Dermis microvascular lymphatic vessel endothelial cell (primary cell): ENCODE data around the gene MAD1L1. TPM values are rescaled to one million over a fixed set of nuclear protein-coding genes. Genes with fewer than 3 reads are reported as not detected.
"Not testable (repeated sequence)": the region's sequence is repeated elsewhere in the genome, so short reads cannot be mapped to it uniquely, and the experiment has no call there.

Experiments
- DNase-seq, 2 donors: peaks; one replicate each; pipeline versions ENCODE4 v3.0.0 to v3.0.0-alpha.2; 2010; ENCODE audit warnings: low read depth in 2 of 2
- total RNA-seq: library from RNA; depleted of rRNA; stranded (reverse); fragments of >200 nt; gene quantifications from 2 replicates; pipeline ENCODE4 v1.2.1, GENCODE V29; 2014

MAD1L1 gene
- total RNA-seq, 1 donor from 2014 or later = 41.1 TPM

DNA sequence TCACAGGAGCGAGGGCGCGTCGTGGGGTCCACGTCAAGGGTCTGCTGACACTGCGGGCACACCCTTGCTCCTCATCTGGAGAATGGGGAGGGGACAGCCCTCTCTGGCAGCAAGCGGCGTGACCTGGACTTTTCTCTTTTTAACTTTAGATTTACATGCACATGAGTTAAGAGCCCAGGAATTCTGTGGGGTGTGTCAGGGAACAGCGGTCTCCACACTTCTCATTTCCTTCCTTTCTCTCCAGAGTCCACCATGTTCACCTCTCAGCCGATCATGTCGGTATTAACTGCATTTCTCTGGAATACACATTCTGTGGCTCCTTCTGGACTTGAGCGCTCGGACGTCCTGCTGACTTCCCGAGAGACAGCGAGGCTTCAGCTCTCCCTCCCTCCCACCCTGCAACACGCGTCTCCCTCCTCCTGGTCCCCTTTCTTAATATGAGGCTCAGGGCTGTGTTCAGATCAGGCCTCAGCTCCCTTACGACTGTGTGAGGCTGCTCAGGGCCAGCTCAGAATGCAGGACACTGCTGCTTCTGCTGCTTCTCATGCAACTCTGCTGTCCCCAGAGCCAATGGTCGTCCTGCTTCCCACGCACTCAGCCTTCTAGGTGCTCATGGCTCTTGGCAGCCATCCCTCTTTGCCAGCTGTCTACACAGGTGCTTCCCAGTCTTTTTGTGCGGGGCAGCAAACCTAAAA is 301.3 kb downstream of the MAD1L1 start:
- DNase-seq = peak in 1 of 2 donors; percentile 33

DNA sequence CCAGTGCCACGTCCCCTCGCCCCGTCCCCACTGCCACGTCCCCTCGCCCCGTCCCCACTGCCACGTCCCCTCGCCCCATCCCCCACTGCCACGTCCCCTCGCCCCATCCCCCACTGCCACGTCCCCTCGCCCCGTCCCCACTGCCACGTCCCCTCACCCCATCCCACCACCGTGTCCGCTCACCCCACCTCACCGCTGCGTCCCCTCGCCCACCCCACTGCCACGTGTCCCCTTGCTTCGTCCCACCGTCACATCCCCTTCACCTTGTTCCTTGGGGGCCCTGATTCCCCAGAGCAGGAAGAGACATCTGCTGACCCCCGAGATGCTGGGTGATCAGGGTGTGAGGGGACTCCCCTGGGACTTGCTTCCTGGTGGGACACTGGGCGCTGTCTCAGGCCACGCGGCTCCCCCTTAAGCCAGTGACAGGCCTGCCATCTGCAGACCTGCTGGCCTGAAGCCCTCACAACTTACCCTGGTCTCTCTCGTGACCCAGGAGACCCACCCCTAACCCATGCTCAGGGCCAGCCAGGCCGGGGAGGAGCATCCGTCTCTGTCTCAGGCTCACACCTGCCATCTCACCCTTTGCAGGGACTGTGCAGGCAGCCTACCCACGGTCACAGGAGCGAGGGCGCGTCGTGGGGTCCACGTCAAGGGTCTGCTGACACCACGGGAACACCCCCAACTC is 302.2 kb downstream of the MAD1L1 start:
- no peak for DNase-seq

DNA sequence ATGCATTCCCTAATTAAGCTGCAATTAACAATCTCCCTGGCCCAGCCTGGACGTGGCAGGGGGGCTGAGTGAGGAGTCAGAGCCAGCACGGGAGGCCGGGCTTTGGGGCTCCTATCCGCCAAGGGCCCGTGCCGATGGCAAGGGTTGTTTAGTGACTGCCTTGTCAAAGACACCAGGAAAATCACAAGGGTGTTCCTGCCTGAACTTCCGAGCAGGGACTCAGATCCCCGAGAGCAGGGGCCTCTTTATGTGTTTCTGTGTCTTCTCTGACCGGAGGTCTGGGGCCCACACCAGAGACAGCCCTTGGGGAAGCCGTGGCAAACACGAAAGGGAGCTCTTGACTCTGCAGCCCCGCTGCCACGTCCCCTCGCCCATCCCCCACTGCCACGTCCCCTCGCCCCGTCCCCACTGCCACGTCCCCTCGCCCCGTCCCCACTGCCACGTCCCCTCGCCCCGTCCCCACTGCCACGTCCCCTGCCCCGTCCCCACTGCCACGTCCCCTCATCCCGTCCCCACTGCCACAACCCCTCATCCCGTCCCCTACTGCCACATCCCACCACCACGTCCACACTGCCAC is 303.3 kb downstream of the MAD1L1 start:
- not testable (repeated sequence) for DNase-seq

DNA sequence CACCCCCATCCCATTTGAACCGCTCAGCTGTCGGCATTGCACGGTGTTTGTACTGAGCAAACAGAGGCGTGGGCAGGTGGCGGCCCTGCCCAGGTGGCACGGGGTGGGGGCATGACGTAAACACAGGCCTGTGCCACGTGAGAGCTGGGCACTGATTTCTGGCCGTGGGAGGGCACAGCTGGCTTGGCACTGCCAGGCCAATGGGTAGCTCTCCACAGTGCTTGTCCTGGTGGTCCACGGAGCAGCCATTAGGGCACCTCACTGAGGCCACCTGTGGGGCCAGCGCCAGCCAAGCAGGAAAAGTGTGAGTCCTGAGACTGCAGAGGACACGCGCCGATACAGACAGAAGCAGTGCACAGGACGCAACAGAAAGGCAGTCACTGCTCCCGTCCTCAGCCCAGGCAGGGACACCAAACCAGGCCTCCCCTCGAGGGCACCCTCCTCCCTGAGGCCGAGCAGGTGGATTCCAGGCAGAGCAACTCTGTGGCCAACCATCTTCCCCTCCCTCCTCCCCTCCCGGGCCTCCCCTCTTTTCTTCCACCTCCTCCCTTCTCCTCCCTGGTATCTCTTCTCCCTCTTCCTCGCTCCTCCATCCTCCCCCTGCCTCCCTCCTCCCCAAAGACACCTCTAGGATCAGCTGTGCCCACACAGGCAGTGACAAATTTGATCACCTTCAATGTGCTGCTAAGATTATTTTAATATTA is 303.9 kb downstream of the MAD1L1 start:
- DNase-seq = no peak

DNA sequence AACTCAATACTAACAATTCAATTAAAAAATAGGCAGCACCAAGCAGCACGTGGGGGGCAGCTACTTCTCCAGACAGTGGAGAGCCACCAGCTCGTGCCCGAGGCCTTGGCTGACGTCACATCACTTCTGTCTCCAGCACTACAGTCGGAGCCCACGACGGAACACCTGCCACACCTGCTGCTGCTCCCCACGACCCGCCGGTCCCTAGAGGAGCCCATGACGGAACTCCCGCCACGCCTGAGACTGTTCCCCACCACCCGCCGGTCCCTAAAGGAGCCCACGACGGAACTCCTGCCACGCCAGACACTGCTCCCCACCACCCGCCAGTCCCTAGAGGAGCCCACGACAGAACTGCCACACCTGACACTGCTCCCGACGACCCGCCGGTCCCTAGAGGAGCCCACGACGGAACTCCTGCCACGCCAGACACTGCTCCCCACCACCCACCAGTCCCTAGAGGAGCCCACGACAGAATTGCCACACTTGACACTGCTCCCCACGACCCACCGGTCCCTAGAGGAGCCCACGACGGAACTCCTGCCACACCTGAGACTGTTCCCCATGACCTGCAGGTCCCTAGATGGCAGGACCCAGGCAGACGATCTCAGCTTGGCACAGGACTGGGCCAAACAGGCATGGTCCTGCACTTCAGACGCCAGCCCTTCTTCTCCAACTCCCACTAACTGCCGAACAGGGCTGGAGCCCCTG is 304.7 kb downstream of the MAD1L1 start:
- DNase-seq = no peak

DNA sequence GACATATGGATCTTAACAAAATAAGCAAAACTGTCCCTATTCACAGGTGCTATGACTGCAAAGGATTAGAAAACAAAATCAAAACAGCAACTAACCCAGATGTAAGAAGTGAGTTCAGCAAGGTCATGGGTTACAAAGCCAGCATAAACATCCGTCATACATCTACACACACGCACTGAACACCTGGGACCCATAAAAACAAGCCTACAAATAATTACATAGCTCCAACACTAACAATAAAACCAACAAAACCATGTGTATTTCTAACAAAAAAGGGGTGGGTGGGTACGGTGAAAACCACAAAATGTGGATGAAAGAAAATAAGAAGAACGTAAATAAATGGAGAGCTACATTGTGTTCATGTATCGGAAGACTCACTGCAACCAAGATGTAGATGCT is 305.8 kb downstream of the MAD1L1 start:
- DNase-seq = peak; percentile 12 to 17

DNA sequence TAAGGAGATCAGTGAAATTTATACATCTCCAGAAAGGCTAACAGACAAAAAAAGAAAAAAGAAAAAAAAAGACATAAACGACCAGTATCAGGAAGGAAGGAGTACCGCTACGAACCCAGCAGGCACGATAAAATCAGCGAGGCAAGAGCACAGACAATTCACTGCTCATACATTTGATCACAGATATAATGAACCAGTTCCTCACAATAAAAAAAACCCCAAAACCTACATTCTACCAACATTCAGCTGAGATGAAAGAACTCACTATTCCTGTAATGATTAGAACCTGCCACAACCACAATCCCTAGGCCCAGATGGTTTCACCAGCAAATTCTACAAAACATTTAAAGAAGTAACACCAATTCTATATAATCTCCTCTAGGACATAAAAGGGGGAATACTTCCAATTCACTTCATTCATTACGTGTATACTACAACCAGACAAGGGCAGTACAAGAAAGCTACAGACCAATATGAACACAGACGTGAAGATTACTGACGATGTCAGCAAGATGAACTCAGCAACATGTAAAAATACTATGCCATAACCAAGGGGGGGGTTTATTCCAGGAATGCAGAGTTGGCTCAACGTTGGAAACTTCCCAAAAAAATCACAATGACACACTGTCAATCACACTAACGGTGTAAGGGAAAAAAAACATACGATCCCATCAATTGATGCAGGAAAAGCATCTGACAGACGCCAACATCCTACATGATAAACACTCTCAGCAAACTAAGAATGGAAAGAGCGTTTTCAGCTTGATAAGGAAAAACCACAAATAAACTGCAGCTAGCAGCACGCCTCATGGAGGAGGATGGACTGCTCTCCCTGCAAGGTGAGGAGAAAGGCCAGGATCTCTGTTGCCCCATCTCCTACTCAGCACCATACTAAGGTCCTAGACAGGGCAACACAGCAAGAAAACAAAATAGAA is 306.5 kb downstream of the MAD1L1 start:
- DNase-seq = peak in 1 of 2 donors; percentile 34

DNA sequence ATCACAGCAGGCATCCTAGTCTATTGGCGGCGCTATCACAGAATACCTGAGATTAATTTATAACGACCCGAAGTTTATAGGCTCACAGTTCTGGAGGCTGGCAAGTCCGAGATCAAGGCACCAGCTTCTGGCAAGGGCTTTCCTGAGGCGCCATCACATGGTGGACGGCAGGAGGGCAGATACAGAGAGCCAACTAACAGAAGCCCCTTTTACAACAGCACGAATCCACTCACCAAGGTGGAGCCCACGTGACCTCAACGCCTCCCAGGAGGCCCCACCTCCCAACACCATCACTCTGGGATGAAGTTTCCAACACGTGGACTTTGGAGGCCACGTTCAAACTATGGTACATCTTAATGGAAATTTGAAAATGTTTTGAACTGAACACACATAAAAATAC is 307.4 kb downstream of the MAD1L1 start:
- no peak for DNase-seq

DNA sequence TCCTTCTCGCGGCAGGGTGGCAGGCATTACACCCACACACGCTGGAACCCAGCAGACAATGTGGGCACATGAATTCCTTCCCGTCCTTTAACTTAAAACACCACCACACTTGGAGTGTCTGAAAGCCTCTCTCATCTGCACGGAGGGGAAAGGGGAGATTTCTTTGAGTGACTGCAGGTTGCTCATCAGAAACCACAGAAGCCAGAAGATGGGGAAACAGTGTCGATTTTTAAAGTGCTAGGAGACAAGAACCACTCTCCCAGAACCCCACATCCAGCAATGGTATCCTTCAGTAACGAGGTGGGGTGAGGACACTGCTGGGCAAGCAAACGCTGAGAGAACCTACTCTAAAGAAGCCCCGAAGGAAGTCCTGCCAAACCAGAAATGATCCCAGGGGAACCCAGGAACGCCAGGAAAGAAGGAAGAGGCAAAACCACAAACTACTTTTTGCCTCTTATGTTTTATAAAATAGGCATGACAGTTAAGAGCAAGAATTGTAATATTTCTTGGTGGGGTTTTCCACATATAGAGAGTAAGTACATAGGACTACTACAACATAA is 308.4 kb downstream of the MAD1L1 start:
- no peak for DNase-seq

DNA sequence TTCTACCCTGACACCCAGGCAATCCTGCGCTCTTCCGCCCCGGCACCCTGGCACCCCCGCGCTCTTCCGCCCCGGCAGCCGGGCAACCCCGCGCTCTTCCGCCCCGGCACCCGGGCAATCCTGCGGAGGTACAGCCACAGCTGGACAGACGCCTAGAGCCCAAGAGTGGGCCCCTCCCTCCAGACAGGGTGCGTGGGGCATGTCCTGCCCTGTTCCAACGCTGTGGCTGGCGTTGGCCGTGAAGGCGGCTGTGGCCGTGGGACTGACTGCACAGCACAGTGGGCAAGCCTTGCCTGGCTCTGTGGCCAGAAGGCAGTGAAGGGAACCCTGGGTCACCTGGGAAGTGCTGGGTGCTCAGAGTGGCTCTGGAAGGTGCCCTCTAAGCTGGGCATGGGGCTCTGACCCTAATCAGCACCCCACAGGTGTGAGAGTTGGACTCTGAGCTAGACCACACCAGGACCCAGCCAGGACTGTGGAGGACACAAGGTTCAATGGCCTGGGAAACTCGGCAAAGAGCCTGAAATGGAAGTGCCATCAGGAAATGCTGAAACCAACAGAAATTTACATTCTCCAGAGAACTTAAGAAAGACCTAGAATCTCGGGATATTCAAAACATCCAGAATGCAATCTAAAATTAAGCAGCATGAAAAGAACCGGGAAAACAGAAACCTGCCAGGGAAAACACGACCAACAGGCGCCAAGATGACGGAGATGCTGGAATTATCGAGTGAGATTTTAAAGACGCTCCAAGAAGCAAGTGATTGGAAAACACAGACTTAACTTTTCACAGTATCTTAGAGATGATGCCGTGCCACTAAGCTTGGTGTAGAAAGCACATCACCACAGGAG is 309.1 kb downstream of the MAD1L1 start:
- DNase-seq = no peak

DNA sequence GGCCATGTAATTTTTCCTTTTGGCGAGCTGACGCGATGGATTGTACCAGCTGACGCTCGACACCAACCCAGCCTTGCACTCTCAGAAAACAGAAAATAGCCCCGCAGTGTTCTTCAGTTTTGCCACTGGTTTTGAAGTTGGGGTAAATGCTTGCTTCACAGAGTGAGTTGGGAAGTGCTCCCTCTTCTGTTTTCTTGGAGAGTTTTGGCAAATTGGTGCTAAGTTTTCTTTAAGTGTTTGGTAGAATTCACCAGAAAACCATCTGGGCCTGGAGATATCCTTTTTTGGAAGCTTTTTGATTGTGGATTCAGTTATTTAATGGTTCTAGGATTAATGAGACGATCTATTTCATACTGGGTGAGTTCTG is 309.9 kb downstream of the MAD1L1 start:
- no peak for DNase-seq

DNA sequence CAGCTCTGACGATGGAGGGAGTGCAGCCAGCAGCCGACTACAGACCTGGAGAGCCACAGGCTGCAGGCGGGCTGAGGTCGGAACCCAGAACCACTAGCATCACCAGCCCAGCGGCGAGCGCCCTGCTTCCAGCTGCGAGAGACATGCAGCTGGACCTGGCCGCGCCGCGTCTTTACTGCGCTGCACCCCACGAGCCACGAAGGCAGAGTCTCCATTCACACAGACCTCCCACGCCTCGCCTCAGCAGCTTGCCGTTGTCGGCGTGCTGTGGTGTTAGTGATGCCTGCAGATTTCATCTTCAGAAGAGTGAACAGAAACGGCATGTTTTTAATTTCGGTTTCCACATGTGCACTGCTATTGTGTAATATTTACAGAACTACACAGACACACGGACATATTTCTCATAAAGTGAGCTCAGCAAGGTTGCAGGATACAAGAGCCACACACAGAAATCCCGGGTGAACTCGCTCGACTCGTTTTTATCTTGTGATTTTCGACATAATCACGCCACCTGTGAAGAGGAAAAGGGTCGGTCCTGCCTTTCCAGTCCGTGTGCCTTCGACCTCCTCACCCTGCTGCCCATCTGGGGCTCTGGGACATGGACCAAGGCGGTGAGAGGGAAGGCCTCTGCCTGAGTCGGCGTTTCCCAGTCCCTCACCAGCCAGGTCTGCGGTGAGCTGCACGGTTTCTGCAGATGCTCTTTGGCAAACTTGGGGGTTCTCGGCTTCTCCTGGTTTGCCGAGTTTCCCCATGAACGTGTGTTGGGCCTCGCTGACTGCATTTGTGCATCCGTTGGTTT is 310.5 kb downstream of the MAD1L1 start:
- DNase-seq = no peak

DNA sequence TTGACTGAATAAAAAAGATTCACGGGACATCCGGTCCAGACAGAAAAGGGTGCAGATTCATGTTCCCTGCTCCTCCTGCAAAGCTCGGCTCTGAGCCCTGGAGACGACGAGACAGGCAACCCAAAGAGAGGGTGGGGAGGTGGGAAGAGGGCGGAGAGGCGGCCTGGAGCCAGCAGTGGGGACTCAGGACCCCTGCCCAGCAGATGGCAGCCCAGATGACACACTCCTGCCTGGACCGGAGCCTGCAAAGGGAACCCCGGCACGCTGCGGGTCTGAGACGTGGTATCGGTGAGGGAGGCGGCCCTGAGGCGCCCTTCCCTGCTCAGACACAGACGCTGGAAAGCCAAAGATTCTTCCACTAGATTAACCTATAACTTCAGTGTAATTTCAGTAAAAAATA is 311.9 kb downstream of the MAD1L1 start:
- no peak for DNase-seq

DNA sequence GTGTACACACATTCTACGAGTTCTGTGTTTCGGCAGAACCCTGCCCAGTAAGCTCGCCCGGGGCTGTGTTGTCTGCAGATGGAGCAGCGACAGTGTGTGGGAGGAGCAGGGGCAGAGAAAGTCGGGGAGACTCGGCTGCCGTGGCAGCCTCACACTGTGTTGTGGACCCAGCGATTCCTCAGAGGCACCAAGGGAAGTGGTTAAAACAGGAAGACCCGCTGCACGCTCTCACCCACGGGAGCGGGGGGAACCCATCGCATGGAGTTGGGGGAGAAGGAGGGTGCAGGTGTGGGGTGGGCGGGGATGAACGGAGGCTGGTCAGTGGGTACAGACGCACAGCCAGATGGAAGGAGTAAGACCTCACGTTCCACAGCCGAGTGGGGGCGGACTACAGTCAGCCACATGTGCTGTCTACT is 312.5 kb downstream of the MAD1L1 start:
- no peak for DNase-seq

DNA sequence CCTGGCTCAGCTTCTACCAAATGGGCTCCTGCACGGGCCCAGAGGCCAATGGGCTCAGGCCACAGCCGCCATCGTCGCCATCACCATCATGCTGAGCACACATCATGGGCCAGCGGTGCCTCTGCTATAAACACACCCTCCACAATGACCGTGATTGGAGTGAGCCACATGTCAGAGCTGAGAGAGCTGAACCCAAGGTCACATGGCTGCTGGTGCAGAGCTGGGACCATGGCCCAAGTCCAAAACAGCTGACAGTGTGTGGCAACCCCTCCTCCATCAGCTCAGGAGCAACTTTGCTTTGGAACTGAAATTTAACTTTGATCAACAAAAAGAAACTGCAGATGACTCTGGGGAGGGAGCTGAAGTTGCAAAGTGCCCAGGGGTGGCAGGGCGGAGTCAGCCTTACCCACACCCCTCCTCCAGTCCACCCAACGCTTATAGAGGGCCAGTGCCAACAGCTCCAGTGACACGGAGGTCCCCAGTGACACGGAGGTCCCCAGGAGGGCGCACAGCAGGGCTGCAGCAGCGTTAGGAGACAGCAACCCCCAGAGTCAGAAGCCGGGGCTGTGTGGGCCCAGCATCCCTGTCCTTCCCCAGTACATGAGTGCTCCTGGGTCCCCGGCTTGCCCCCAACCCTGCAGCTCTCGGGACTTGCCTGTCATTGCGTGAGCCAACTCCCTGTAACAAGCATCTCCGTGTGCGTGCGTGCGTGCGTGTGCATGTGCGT is 313.0 kb downstream of the MAD1L1 start:
- peak in 1 of 2 donors; percentile 26 for DNase-seq

DNA sequence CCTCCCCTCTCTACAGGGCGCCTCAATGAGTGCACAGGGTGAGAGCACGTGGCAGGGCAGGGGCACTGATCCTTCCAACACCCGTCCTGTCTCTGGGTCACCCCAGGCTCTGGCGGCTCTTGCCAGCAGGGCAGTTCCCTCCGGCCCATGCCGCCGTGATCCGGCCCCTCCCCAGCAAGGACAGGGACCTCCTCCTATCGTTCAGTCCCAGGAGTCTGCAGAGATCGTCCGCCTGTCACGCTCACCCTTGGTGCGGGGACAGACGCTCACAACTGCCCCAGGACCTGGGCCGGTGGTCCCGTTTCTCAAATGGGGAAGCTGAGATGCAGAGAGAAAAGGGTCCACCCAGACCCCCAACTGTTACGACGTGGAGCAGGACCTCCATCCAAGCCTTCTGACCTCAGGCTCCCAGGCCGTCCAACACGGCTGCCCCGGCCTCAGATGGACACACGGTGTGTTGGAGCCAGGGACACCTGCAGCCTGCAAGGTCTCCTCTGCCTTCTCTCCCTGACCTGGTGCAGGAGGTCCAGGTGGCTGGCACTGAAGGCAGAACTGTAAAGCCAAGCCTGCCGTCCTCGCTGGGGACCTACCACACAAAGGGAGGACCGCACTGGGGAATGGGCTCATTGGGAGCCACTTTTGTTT is 313.7 kb downstream of the MAD1L1 start:
- no peak for DNase-seq

DNA sequence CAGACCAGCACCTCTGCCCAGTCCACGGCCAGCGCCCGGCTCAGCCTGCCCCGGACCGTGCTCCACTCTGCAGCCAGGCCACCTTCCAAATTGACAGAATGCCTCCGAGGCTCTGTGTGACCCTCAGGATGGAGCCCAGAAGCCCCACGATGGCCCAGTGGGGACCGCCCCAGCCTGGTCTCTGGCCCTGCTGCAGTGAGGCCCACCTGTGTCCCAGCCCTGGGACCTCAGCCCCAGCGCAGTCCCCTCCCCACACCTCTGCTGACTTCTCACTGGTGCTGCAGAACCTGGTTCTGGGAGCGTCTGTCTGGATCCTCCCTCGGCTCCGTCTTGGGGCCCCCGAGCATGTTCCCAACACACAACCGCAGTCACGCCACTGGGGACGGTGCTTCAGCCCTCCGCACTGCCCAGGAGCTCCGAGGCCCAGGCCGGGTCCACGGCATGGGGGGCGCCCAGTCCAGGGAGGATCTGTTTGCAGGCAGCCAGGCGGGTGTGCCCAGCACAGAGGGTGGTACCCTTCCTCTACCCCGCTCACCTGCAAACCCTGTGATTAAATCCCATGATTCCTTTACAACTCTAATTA is 314.6 kb downstream of the MAD1L1 start:
- no peak for DNase-seq
